Measurements from ENCODE around the gene CD302. TPM values are rescaled to one million over a fixed set of nuclear protein-coding genes. Genes with fewer than 3 reads are reported as not detected.
A peak's percentile ranks its signal among the peaks of the same experiment; 100 is the strongest.
"Not testable (repeated sequence)": the region's sequence is repeated elsewhere in the genome, so short reads cannot be mapped to it uniquely, and the experiment has no call there.

CD302 gene
- total RNA-seq, 4 donors from 2014 or later, result 12.7 to 35.9 (median 19.1) TPM

DNA sequence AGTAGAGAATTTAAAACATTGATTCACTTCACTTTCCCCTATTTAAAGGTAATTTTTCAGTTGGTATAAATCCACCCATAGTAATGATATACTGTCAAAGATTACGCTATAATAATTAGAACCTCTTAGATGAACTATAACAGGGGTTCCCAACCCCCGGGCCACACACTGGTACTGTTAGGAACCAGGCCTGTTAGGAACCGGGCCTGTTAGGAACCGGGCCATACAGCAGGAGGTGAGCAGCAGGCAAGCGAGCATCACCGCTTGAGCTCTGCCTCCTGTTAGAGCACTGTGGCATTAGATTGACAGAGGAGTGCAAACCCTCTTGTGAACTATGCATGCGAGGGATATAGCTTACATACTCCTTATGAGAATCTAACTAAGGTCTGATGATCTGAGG is 34.0 kb upstream of the CD302 start:
- WGBS, 2 donors (ENCODE audit: low coverage in 1 of 2), result 80 to 96% methylated on average over 3 to 7 of the region's 7 CpGs
- no peaks in the 10 kb centered on the region for H3K27me3 ChIP-seq
- no peaks in the 10 kb centered on the region for H3K9me3 ChIP-seq
- H3K36me3 ChIP-seq, result peaks cover 0 to 7% (median 0%) of the 10 kb centered on the region in 4 donors
- H3K4me3 ChIP-seq, result no peak overlapping the region
- intact Hi-C loops (cut with DNase I; ENCODE audit: low total_unique reads), result no loop called here
- H3K27ac ChIP-seq, result no peak overlapping the region
- in situ Hi-C loops (cut with MboI; ENCODE audit: low pct_ligation_motif_present in 1 of 4, low pct_unique_long_range_greater_than_20kb in 1 of 4, low sequenced_read_pairs in 3 of 4), result no loop called here
- no peak for DNase-seq
- H3K4me1 ChIP-seq, result no peaks in the 10 kb centered on the region
- TF ChIP-seq EP300 (IDR thresholded peaks at IDR 0.05; ENCODE audit: low read depth) (no peak), POLR2AphosphoS5 (IDR thresholded peaks at IDR 0.05) (no peak), POLR2A (IDR thresholded peaks at IDR 0.05) (no peak)
- TF ChIP-seq, protein P1, sequence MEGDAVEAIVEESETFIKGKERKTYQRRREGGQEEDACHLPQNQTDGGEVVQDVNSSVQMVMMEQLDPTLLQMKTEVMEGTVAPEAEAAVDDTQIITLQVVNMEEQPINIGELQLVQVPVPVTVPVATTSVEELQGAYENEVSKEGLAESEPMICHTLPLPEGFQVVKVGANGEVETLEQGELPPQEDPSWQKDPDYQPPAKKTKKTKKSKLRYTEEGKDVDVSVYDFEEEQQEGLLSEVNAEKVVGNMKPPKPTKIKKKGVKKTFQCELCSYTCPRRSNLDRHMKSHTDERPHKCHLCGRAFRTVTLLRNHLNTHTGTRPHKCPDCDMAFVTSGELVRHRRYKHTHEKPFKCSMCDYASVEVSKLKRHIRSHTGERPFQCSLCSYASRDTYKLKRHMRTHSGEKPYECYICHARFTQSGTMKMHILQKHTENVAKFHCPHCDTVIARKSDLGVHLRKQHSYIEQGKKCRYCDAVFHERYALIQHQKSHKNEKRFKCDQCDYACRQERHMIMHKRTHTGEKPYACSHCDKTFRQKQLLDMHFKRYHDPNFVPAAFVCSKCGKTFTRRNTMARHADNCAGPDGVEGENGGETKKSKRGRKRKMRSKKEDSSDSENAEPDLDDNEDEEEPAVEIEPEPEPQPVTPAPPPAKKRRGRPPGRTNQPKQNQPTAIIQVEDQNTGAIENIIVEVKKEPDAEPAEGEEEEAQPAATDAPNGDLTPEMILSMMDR (IDR thresholded peaks at IDR 0.05), result no peak

DNA sequence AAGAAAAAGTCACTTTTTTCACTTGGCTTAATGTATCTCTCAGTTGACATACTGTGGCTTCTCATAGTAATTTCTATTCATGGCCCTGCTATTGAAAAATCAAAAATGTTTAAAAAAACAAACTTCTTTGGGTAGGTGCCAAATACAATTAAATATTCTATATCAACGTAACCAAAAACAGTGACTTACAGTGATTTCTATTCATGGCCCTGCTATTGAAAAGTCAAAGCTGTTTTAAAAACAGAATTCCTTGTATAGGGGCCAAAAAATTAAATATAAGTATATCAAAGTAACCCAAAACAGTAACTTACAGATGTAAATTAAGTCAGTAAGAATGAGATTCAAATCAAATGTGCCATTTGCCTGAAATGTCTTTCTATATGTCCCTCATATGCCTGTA is 31.4 kb upstream of the CD302 start:
- intact Hi-C loops (cut with DNase I; ENCODE audit: low total_unique reads) (no loop called here), in situ Hi-C loops (cut with MboI; ENCODE audit: low pct_ligation_motif_present in 1 of 4, low pct_unique_long_range_greater_than_20kb in 1 of 4, low sequenced_read_pairs in 3 of 4) (no loop called here)
- DNase-seq, result no peak
- H3K4me3 ChIP-seq, result no peak overlapping the region
- WGBS, 2 donors (ENCODE audit: low coverage in 1 of 2), result 62 to 98% methylated on average over 1 of the region's 1 CpG
- TF ChIP-seq POLR2A (IDR thresholded peaks at IDR 0.05) (no peak), EP300 (IDR thresholded peaks at IDR 0.05; ENCODE audit: low read depth) (no peak)
- TF ChIP-seq, protein P1 (IDR thresholded peaks at IDR 0.05), result no peak
- no peak overlapping the region for H3K27ac ChIP-seq
- peaks cover 0 to 7% (median 0%) of the 10 kb centered on the region in 4 donors for H3K36me3 ChIP-seq
- no peaks in the 10 kb centered on the region for H3K27me3 ChIP-seq
- H3K9me3 ChIP-seq, result no peaks in the 10 kb centered on the region
- H3K4me1 ChIP-seq, result no peaks in the 10 kb centered on the region

DNA sequence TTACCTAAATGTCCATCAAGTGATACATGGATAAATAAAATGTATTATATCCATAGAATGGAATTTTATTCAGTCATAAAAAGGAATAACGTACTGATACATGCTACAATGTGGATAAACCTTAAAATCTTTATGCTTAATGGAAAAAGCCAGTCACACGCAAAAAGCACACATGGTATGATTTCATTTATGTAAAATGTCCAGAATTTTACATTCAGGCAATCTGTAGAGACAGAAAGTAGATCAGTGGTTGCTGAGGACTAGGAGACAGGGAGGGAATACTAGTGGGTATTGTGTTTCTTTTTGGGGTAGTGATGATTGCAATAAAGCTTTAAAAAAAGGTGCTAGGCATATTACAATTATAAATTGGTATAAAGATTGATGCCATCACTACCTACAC is 30.7 kb upstream of the CD302 start:
- Histone ChIP-seq H3K9me3 (no peaks in the 10 kb centered on the region), H3K4me1 (no peaks in the 10 kb centered on the region), H3K36me3 (peaks cover 0 to under 1% (median 0%) of the 10 kb centered on the region in 4 donors), H3K27ac (no peak overlapping the region), H3K27me3 (no peaks in the 10 kb centered on the region), H3K4me3 (no peak overlapping the region)
- WGBS, 2 donors (ENCODE audit: low coverage in 1 of 2), result 88 to 95% methylated on average over 2 of the region's 2 CpGs
- in situ Hi-C loops (cut with MboI; ENCODE audit: low pct_ligation_motif_present in 1 of 4, low pct_unique_long_range_greater_than_20kb in 1 of 4, low sequenced_read_pairs in 3 of 4), result no loop called here
- intact Hi-C loops (cut with DNase I; ENCODE audit: low total_unique reads), result no loop called here
- DNase-seq, result no peak
- TF ChIP-seq, protein P1 (IDR thresholded peaks at IDR 0.05), result no peak
- TF ChIP-seq POLR2A (IDR thresholded peaks at IDR 0.05) (no peak), POLR2AphosphoS5 (IDR thresholded peaks at IDR 0.05) (no peak), EP300 (IDR thresholded peaks at IDR 0.05; ENCODE audit: low read depth) (no peak)

DNA sequence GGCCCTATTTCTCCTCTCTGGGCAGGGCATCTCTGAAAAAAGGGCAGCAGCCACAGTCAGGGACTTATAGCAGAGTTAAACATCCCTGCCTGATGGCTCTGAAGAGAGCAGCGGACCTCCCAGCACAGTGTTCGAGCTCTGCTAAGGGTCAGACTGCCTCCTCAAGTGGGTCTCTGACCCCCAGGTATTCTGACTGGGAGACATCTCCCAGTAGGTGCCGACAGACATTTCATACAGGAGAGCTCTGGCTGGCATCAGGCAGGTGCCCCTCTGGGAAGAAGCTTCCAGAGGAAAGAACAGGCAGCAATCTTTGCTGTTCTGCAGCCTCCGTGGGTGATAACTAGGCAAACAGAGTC is 24.4 kb upstream of the CD302 start:
- H3K9me3 ChIP-seq; H3K4me1 ChIP-seq; DNase-seq; H3K36me3 ChIP-seq; H3K4me3 ChIP-seq; H3K27me3 ChIP-seq; in situ Hi-C loops (cut with MboI; ENCODE audit: low pct_ligation_motif_present in 1 of 4, low pct_unique_long_range_greater_than_20kb in 1 of 4, low sequenced_read_pairs in 3 of 4); intact Hi-C loops (cut with DNase I; ENCODE audit: low total_unique reads): not testable (repeated sequence)
- 56% methylated on average over 4 of the region's 4 CpGs; no CpG with 5 or more reads in 1 of the 2 donors for WGBS, 2 donors (ENCODE audit: low coverage in 1 of 2)
- H3K27ac ChIP-seq, result peak overlapping the region in 2 of 4 donors; percentile 35 to 46

DNA sequence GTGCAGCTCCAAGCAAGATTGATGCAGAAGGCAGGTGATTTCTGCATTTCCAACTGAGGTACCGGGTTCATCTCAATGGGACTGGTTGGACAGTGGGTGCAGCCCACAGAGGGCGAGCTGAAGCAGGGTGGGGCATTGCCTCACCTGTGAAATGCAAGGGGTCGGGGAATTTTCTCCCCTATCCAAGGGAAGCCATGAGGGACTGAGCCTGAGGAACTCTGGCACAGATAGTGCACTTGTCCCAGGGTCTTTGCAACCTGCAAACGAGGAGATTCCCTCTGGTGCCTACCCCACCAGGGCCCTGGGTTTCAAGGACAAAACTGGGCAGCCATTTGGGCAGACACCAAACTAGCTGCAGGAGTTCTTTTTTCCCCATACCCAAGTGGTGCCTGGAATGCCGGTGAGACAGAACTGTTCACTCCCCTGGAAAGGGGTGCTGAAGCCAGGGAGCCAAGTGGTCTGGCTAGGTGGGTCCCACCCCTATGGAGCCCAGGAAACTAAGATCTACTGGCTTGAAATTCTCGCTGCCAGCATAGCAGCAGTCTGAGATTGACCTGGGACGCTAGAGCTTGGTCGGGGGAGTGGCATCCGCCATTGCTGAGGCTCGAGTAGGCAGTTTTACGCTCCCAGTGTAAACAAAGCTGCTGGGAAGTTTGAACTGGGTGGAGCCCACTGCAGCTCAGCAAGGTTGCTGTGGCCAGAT is 23.9 kb upstream of the CD302 start:
- intact Hi-C loops (cut with DNase I; ENCODE audit: low total_unique reads); in situ Hi-C loops (cut with MboI; ENCODE audit: low pct_ligation_motif_present in 1 of 4, low pct_unique_long_range_greater_than_20kb in 1 of 4, low sequenced_read_pairs in 3 of 4): not testable (repeated sequence)
- peak; percentile 75 for DNase-seq

More for the DNA sequence above, 23.9 kb upstream of the CD302 start:
- H3K27ac ChIP-seq, result peak overlapping the region in 3 of 4 donors; percentile 46 to 63 (median 56)
- not testable (repeated sequence) for H3K27me3 ChIP-seq, H3K4me1 ChIP-seq, H3K36me3 ChIP-seq, H3K4me3 ChIP-seq, H3K9me3 ChIP-seq
- 60 to 100% methylated on average over 2 to 10 of the region's 11 CpGs for WGBS, 2 donors (ENCODE audit: low coverage in 1 of 2)

All from transverse colon (tissue), 4 donors.